Esophagus muscularis mucosa (tissue), 4 donors: ENCODE results near the gene GALNT6. TPM values are rescaled to one million over a fixed set of nuclear protein-coding genes. Genes with fewer than 3 reads are reported as not detected.

Experiments used
- DNase-seq: peaks from one replicate; pipeline ENCODE4 v3.0.0-alpha.2; 2017; ENCODE audit errors: extremely low spot score
- H3K27ac ChIP-seq, 4 donors: fragments of 200-600 bp; sonication (generic); replicated peaks in 1 of 4; 1 replicate in 3 of 4; 2 replicates in 1 of 4; pipeline ENCODE4 v1.5.1; 2016 to 2019; ENCODE audit warnings: mild to moderate bottlenecking in 1 of 4
- H3K27me3 ChIP-seq, 4 donors: fragments of 200-600 bp; sonication (generic); one replicate each; pipeline versions ENCODE4 v1.5.1 to v1.6.0; 2016 to 2019
- H3K36me3 ChIP-seq, 4 donors: fragments of 200-600 bp; sonication (generic); one replicate each; pipeline ENCODE4 v1.5.1; 2016 to 2019
- H3K4me1 ChIP-seq, 4 donors: fragments of 200-600 bp; sonication (generic); one replicate each; pipeline ENCODE4 v1.5.1; 2016 to 2019
- H3K4me3 ChIP-seq, 4 donors: fragments of 200-600 bp; sonication (generic); 1 replicate in 2 of 4; 2 replicates in 2 of 4; pipeline ENCODE4 v1.5.1; 2016 to 2019; ENCODE audit warnings: mild to moderate bottlenecking in 4 of 4, moderate library complexity in 1 of 4
- H3K9me3 ChIP-seq, 4 donors: fragments of 200-600 bp; sonication (generic); 1 replicate in 3 of 4; 2 replicates in 1 of 4; pipeline ENCODE4 v1.5.1; 2016 to 2019
- EP300 ChIP-seq: sonication (generic); formaldehyde crosslinking; IDR thresholded peaks from one replicate; pipeline ENCODE4 v1.6.1; 2017; ENCODE audit warnings: antibody characterized with exemption
- POLR2A ChIP-seq: fragments of 450-650 bp; IDR thresholded peaks from one replicate; pipeline ENCODE4 v1.6.1; 2017; ENCODE audit warnings: antibody characterized with exemption, moderate library complexity, mild to moderate bottlenecking, low read depth
- POLR2AphosphoS5 ChIP-seq, 2 donors: sonication (generic); formaldehyde crosslinking; IDR thresholded peaks; one replicate each; pipeline ENCODE4 v1.6.1; 2017; ENCODE audit warnings: antibody characterized with exemption in 2 of 2
- WGBS: methylation state at CpG from one replicate; pipeline ENCODE4 v1.1.5; 2018; 5-methylcytosine and 5-hydroxymethylcytosine counted together
- intact Hi-C: fragments of 100-400 bp; cut with DNase I; formaldehyde crosslinking; loops from one replicate; pipeline ENCODE4 v1.15.1; 2023
- total RNA-seq, 4 donors: library from RNA; depleted of rRNA; stranded (reverse); fragments of >200 nt; gene quantifications; one replicate each; pipeline versions ENCODE4 v1.1.0 to v1.2.1, GENCODE V29; 2016
- TF ChIP-seq, protein P1 (sequence below), 3 experiments: fragments of 200-600 bp in 2 of 3; fragments of 450-650 bp in 1 of 3; sonication (generic) in 2 of 3; IDR thresholded peaks; one replicate each; pipeline ENCODE4 v1.5.1; 2017 to 2019; ENCODE audit warnings: antibody characterized with exemption in 3 of 3, mild to moderate bottlenecking in 2 of 3, moderate library complexity in 1 of 3

The GALNT6 gene
- total RNA-seq, 4 donors from 2014 or later: 1.4 to 5.8 (median 3.1) TPM

DNA sequence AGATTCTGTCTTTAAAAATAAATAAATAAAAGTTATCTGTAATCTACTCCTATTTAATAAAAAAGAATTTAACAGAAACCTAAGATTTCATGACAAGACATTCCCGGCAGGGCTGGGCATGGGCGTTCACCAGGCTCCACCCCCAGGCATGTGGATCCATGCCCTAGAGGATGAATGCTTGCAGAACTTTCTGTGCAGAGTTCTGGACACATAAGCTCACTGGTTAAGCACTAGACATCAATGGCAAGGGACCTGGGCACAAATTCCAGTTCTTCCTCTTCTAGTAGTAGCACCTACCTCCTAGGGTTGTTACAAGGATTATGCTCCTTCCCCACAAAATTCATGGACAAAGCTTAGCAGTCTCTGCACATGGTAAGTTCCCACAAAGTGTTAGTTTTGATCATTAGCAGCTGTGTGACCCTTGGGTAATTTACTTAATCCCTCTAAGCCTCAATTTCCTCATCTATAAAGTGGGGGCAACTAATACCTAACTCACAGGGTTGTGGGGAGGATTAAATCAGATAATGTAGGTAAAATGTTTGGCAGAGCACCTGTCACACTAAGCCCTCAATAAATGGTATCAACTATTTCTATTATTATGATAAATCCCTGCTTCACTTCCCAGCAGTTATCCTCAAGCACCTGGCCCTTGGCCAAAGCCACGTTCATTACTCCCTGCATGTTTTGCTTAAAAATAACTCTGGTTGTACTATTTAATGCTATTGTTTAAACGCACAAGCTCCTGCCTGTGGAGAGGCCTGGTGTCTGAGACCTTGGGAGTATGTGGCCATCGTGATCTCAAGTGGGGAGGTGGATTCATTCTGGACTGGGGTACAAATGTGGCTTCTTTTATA, 9.8 kb downstream of the GALNT6 start:
- Histone ChIP-seq H3K9me3 (no peaks in the 10 kb centered on the region), H3K36me3 (no peaks in the 10 kb centered on the region), H3K27ac (no peak overlapping the region), H3K4me3 (no peak overlapping the region), H3K27me3 (no peaks in the 10 kb centered on the region), H3K4me1 (peaks cover 5 to 15% (median 8%) of the 10 kb centered on the region in 4 donors)
- 41% methylated on average over 5 of the region's 5 CpGs for WGBS
- TF ChIP-seq POLR2AphosphoS5 (IDR thresholded peaks at IDR 0.05) (no peak), EP300 (no peak), POLR2A (no peak)
- TF ChIP-seq, protein P1, sequence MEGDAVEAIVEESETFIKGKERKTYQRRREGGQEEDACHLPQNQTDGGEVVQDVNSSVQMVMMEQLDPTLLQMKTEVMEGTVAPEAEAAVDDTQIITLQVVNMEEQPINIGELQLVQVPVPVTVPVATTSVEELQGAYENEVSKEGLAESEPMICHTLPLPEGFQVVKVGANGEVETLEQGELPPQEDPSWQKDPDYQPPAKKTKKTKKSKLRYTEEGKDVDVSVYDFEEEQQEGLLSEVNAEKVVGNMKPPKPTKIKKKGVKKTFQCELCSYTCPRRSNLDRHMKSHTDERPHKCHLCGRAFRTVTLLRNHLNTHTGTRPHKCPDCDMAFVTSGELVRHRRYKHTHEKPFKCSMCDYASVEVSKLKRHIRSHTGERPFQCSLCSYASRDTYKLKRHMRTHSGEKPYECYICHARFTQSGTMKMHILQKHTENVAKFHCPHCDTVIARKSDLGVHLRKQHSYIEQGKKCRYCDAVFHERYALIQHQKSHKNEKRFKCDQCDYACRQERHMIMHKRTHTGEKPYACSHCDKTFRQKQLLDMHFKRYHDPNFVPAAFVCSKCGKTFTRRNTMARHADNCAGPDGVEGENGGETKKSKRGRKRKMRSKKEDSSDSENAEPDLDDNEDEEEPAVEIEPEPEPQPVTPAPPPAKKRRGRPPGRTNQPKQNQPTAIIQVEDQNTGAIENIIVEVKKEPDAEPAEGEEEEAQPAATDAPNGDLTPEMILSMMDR (IDR thresholded peaks at IDR 0.05): no peak
- no peak for DNase-seq
- intact Hi-C loops: no loop called here

DNA sequence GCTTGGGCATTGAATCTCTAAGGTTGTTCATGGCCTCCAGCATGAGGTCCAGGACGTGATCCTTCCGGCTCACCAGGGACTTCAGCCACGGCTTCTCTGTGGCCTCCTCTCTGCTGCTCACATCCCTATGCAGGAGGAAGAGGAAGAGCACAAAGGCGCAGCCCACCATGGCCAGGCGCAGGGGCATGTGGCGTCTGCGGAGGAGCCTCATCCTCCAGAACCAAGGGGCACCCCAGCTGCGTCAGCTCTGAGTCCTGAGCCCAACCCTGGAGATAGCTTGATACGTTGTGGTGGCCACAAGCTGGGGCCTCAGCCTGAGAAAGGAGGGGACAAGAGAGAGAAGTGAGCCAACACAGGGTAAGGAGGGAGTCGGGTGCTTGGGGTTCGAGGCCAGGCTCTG, 11.6 kb downstream of the GALNT6 start:
- Histone ChIP-seq H3K27ac (no peak overlapping the region), H3K9me3 (no peaks in the 10 kb centered on the region), H3K4me1 (peaks cover 5 to 15% (median 8%) of the 10 kb centered on the region in 4 donors), H3K27me3 (no peaks in the 10 kb centered on the region), H3K36me3 (no peaks in the 10 kb centered on the region), H3K4me3 (no peak overlapping the region)
- intact Hi-C loops: no loop called here
- DNase-seq: no peak
- TF ChIP-seq, protein P1 (IDR thresholded peaks at IDR 0.05): no peak
- TF ChIP-seq POLR2A (no peak), EP300 (no peak), POLR2AphosphoS5 (IDR thresholded peaks at IDR 0.05) (no peak)
- WGBS: 100% methylated on average over 5 of the region's 11 CpGs

DNA sequence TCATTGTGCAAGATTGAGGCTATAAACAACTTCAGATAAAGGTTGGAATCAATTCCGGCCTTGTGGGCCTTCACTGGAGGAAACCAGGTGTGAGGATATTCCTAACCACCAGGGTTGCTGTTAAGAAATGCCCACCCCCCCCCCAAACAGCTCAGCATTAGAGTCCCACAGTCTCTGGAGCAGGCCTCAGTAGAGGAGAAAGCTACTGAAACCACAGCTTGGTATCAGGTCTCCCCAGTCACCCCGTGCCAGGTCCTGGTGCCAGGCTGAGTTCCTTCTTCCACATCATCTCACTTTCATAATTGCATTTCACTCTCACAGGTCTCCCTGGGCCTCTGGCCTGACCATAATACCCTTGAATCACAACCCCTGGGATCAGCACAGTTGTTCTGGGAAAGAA, 12.5 kb downstream of the GALNT6 start:
- Histone ChIP-seq H3K4me1 (peaks cover 5 to 15% (median 8%) of the 10 kb centered on the region in 4 donors), H3K9me3 (no peaks in the 10 kb centered on the region), H3K4me3 (no peak overlapping the region), H3K36me3 (no peaks in the 10 kb centered on the region), H3K27me3 (no peaks in the 10 kb centered on the region), H3K27ac (no peak overlapping the region)
- no peak for TF ChIP-seq POLR2A
- no peak for TF ChIP-seq EP300
- TF ChIP-seq, protein P1 (IDR thresholded peaks at IDR 0.05): no peak
- intact Hi-C loops: no loop called here
- no peak for DNase-seq
- 78% methylated on average over 2 of the region's 2 CpGs for WGBS

DNA sequence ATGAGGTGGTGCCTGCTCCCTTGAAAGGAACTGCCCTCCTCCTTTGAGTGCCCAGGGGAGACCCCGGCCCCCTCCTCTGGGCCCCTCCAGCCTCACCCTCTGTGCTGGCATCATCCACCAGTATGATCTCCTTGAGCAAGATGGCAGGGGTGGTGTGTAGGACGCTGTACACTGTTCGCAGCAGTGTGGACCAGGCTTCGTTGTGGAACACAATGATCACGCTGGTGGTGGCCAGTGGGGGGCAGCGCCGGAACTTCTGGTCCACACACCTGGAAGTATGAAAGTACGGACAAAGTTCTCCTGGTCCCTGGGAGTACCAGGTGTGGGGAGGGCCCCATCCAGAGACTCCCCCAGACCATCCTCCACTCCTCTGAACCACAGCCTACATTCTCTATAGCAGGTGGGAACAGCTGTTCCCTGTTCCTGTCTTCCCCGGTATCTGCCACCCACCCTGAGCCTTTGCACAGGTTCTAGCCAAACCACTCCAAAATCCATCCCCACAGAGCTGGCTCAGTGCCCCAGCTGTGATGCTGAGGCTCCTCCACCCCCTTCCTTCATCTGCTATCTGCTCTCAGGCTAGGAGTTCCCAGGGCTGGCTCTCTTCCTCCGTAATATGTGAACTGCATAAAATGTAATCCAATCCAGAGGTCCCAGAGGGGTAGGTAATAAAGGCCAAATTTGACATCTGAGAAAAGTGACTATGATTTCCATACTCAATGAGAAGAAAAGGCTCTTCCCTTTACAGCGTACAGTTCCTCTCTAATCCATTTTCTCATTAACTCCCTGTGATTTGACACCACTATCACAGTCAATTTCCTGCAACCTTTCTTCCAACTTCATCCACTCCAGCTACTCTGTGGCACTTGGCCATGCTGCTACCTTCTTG, 13.9 kb downstream of the GALNT6 start:
- WGBS: 83% methylated on average over 11 of the region's 11 CpGs
- intact Hi-C loops: no loop called here
- no peak for DNase-seq
- no peaks in the 10 kb centered on the region for H3K9me3 ChIP-seq
- H3K27me3 ChIP-seq: no peaks in the 10 kb centered on the region
- H3K4me1 ChIP-seq: peaks cover 5 to 13% (median 8%) of the 10 kb centered on the region in 4 donors
- no peaks in the 10 kb centered on the region for H3K36me3 ChIP-seq
- H3K4me3 ChIP-seq: no peak overlapping the region
- no peak for TF ChIP-seq POLR2AphosphoS5 (IDR thresholded peaks at IDR 0.05)
- TF ChIP-seq, protein P1 (IDR thresholded peaks at IDR 0.05): no peak
- no peak overlapping the region for H3K27ac ChIP-seq
